ENCODE data around the gene RTRAF.

Gene RTRAF

DNA sequence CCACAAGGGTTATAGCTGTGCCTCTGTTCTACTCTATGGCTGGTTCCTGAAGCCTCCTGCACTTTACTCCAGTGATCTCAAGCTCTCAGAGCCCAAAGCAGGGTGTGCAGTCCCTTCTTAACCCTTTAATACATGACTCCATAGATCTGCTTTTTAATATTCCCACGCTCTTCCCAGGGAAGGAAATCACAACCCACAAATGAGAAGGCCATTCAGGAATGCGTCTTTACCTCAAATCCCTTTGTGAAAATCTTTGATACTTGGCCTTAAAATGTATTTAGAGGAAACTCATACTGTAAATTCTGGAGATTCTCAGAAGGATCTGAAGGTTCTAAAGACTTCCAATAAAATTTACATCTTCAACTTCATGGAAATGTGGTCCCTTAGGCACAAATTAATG is 62.5 kb downstream of the RTRAF start:
- DNase-seq: no peak

GRCh38 chr14:52052288-52052943 is 63.1 kb downstream of the RTRAF start:
- DNase-seq: no peak

GRCh38 chr14:52053044-52053443 is 63.7 kb downstream of the RTRAF start:
- DNase-seq: no peak

GRCh38 chr14:52054678-52055077 is 65.3 kb downstream of the RTRAF start:
- no peak for DNase-seq

GRCh38 chr14:52055167-52055566 is 65.8 kb downstream of the RTRAF start:
- no peak for DNase-seq

DNA sequence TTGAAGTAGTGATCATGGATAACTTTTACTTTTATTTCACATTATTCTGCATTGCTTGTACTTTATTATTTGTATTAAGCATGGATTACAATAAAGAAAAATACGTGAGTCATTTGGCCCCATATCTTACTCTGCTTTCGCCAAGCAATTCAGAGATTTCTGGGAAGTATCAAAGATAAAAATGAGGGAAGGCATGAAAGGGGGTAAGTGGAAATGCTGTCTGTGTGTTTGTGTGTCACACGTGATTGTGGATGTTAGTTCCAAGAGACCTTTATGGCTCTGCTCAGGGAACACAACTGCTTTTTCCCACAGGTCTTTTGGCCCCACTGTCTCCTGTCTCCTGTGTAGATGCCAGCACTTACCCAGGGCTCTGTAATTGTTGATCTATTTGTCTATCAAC is 69.0 kb downstream of the RTRAF start:
- no peak for DNase-seq

- no peak for DNase-seq
Measured at GRCh38 chr14:52059649-52060048, 70.3 kb downstream of the RTRAF start.

DNA sequence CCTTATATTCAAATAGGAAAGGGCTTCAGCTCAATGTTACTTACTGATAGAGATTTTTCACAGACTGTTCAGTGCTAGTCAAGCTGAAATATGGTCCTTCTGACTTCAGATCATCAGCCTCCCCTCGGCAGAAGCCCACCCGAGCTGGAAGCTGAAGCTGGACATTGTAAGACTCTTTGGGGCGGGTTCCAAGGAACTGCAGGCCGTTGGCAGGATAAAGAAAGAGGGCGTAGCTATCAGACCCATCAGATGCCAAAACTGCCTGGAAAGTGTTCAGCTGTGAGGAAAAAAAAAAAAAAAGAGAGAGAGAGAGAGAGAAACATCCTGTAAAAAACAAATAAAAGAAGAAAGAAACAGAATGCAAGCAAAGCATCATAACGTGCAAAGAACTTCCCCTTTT is 70.7 kb downstream of the RTRAF start:
- DNase-seq: no peak

Measured in activated CD4-positive, CD25-positive, alpha-beta regulatory T cell treated with anti-CD3 and anti-CD28 coated beads, Interleukin-2, amount 50 U/mL, for 72 hours (primary cell).